Ramos (cell line): ENCODE data around the gene PODNL1.

Source experiments
- in situ Hi-C: fragments of 300-500 bp; cut with MboI; formaldehyde crosslinking; loops from one replicate; pipeline ENCODE4 v1.14.3; 2022; ENCODE audit warnings: low sequenced_read_pairs; ENCODE audit not compliant: unreplicated experiment

The PODNL1 gene

GRCh38 chr19:13905634-13906520, 32.3 kb downstream of the PODNL1 start, which contains the start of the genes BRME1 and CC2D1A:
BRME1 (minus strand) TSS chr19:13906117; CDS start chr19:13904892, 1,225 bp downstream.
CC2D1A (plus strand) TSS chr19:13906201; CDS start chr19:13906442, 241 bp downstream.
- in situ Hi-C loops: no loop called here

GRCh38 chr19:13902993-13903555, 35.1 kb downstream of the PODNL1 start:
- in situ Hi-C loops: no loop called here

- in situ Hi-C loops: no loop called here
Measured at GRCh38 chr19:13899912-13900584, 38.2 kb downstream of the PODNL1 start.

GRCh38 chr19:13899393-13899792, 38.8 kb downstream of the PODNL1 start:
- in situ Hi-C loops: no loop called here

GRCh38 chr19:13896227-13896626, 42.0 kb downstream of the PODNL1 start:
- in situ Hi-C loops: no loop called here

GRCh38 chr19:13894552-13894951, 43.7 kb downstream of the PODNL1 start:
- in situ Hi-C loops: no loop called here

GRCh38 chr19:13892870-13893269, 45.3 kb downstream of the PODNL1 start:
- in situ Hi-C loops: no loop called here

GRCh38 chr19:13890136-13890535, 48.1 kb downstream of the PODNL1 start:
- in situ Hi-C loops: no loop called here

GRCh38 chr19:13888281-13888680, 49.9 kb downstream of the PODNL1 start:
- in situ Hi-C loops: no loop called here

- in situ Hi-C loops: no loop called here
Measured at GRCh38 chr19:13887517-13887916, 50.7 kb downstream of the PODNL1 start.

GRCh38 chr19:13887018-13887436, 51.2 kb downstream of the PODNL1 start:
- in situ Hi-C loops: no loop called here

- in situ Hi-C loops: no loop called here
Measured at GRCh38 chr19:13885826-13886365, 52.3 kb downstream of the PODNL1 start.

- in situ Hi-C loops: loop anchor here (5.0 kb wide), 1 partner anchor 187 kb away; the partner anchor contains the start of gene MISP3
Measured at GRCh38 chr19:13884726-13885591, 53.3 kb downstream of the PODNL1 start.

GRCh38 chr19:13883516-13884064, 54.6 kb downstream of the PODNL1 start:
- in situ Hi-C loops: loop anchor here (5.0 kb wide), 1 partner anchor 189 kb away; the partner anchor contains the start of gene MISP3

GRCh38 chr19:13882836-13883235, 55.4 kb downstream of the PODNL1 start:
- in situ Hi-C loops: loop anchor here (5.0 kb wide), 1 partner anchor 189 kb away; the partner anchor contains the start of gene MISP3

GRCh38 chr19:13882419-13882795, 55.8 kb downstream of the PODNL1 start:
- in situ Hi-C loops: loop anchor here (5.0 kb wide), 1 partner anchor 190 kb away; the partner anchor contains the start of gene MISP3

GRCh38 chr19:13881692-13882418, 56.4 kb downstream of the PODNL1 start:
- in situ Hi-C loops: loop anchor here (5.0 kb wide), 1 partner anchor 190 kb away; the partner anchor contains the start of gene MISP3

GRCh38 chr19:13881251-13881691, 56.9 kb downstream of the PODNL1 start:
- in situ Hi-C loops: loop anchor here (5.0 kb wide), 1 partner anchor 191 kb away; the partner anchor contains the start of gene MISP3
